Esophagus muscularis mucosa (tissue), 4 donors: ENCODE results near the gene KLHL13. TPM values are rescaled to one million over a fixed set of nuclear protein-coding genes. Genes with fewer than 3 reads are reported as not detected.

ENCODE experiments used
- DNase-seq: peaks from one replicate; pipeline ENCODE4 v3.0.0-alpha.2; 2017; ENCODE audit errors: extremely low spot score
- H3K27ac ChIP-seq, 4 donors: fragments of 200-600 bp; sonication (generic); replicated peaks in 1 of 4; 1 replicate in 3 of 4; 2 replicates in 1 of 4; pipeline ENCODE4 v1.5.1; 2016 to 2019; ENCODE audit warnings: mild to moderate bottlenecking in 1 of 4
- H3K27me3 ChIP-seq, 4 donors: fragments of 200-600 bp; sonication (generic); one replicate each; pipeline versions ENCODE4 v1.5.1 to v1.6.0; 2016 to 2019
- H3K36me3 ChIP-seq, 4 donors: fragments of 200-600 bp; sonication (generic); one replicate each; pipeline ENCODE4 v1.5.1; 2016 to 2019
- H3K4me1 ChIP-seq, 4 donors: fragments of 200-600 bp; sonication (generic); one replicate each; pipeline ENCODE4 v1.5.1; 2016 to 2019
- H3K4me3 ChIP-seq, 4 donors: fragments of 200-600 bp; sonication (generic); 1 replicate in 2 of 4; 2 replicates in 2 of 4; pipeline ENCODE4 v1.5.1; 2016 to 2019; ENCODE audit warnings: mild to moderate bottlenecking in 4 of 4, moderate library complexity in 1 of 4
- H3K9me3 ChIP-seq, 4 donors: fragments of 200-600 bp; sonication (generic); 1 replicate in 3 of 4; 2 replicates in 1 of 4; pipeline ENCODE4 v1.5.1; 2016 to 2019
- EP300 ChIP-seq: sonication (generic); formaldehyde crosslinking; IDR thresholded peaks from one replicate; pipeline ENCODE4 v1.6.1; 2017; ENCODE audit warnings: antibody characterized with exemption
- POLR2A ChIP-seq: fragments of 450-650 bp; IDR thresholded peaks from one replicate; pipeline ENCODE4 v1.6.1; 2017; ENCODE audit warnings: antibody characterized with exemption, moderate library complexity, mild to moderate bottlenecking, low read depth
- POLR2AphosphoS5 ChIP-seq, 2 donors: sonication (generic); formaldehyde crosslinking; IDR thresholded peaks; one replicate each; pipeline ENCODE4 v1.6.1; 2017; ENCODE audit warnings: antibody characterized with exemption in 2 of 2
- WGBS: methylation state at CpG from one replicate; pipeline ENCODE4 v1.1.5; 2018; 5-methylcytosine and 5-hydroxymethylcytosine counted together
- intact Hi-C: fragments of 100-400 bp; cut with DNase I; formaldehyde crosslinking; loops from one replicate; pipeline ENCODE4 v1.15.1; 2023
- total RNA-seq, 4 donors: library from RNA; depleted of rRNA; stranded (reverse); fragments of >200 nt; gene quantifications; one replicate each; pipeline versions ENCODE4 v1.1.0 to v1.2.1, GENCODE V29; 2016
- TF ChIP-seq, protein P1 (sequence below), 3 experiments: fragments of 200-600 bp in 2 of 3; fragments of 450-650 bp in 1 of 3; sonication (generic) in 2 of 3; IDR thresholded peaks; one replicate each; pipeline ENCODE4 v1.5.1; 2017 to 2019; ENCODE audit warnings: antibody characterized with exemption in 3 of 3, mild to moderate bottlenecking in 2 of 3, moderate library complexity in 1 of 3

The KLHL13 gene
- total RNA-seq, 4 donors from 2014 or later: 12.3 to 18.0 (median 15.7) TPM

DNA sequence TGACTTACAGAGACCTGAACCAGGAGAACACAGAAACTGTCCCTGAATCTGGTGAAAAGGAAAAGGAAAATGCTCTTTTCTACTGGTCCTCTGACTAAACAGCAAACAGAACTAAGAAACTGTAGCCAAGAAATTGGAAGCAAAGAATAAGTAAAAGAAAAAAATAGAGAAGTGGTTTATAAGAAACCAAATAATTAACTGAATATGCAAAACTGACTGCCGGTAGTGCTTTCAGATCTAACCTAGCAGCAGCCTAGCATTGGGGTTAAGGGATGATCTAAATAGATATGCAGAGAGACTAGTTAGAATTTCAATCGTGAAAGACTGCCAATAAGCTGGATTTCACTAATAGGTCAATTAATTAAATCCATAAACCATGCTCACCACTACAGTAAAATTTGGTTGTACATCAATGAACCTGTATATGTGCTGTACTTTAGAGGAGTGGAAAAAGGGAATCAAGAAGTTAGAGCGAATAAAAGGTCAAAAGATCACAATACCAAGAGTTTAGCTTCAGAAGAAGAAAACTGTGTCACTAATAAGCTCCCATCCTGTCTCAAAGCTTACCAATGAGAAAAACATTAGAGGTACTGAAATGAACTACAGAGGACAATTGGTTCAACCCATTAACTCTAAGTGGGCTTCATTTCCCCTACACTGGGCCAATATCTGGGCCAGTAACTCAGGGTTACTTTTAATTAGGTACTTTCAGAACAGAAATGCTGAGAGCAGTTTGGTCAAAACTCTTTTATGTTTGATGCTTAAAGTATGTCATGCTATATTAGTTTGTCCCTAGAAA, 53.6 kb downstream of the KLHL13 start:
- Histone ChIP-seq H3K27me3 (no peaks in the 10 kb centered on the region), H3K4me3 (no peak overlapping the region), H3K4me1 (no peaks in the 10 kb centered on the region), H3K36me3 (no peaks in the 10 kb centered on the region), H3K27ac (no peak overlapping the region), H3K9me3 (no peaks in the 10 kb centered on the region)
- TF ChIP-seq, protein P1, sequence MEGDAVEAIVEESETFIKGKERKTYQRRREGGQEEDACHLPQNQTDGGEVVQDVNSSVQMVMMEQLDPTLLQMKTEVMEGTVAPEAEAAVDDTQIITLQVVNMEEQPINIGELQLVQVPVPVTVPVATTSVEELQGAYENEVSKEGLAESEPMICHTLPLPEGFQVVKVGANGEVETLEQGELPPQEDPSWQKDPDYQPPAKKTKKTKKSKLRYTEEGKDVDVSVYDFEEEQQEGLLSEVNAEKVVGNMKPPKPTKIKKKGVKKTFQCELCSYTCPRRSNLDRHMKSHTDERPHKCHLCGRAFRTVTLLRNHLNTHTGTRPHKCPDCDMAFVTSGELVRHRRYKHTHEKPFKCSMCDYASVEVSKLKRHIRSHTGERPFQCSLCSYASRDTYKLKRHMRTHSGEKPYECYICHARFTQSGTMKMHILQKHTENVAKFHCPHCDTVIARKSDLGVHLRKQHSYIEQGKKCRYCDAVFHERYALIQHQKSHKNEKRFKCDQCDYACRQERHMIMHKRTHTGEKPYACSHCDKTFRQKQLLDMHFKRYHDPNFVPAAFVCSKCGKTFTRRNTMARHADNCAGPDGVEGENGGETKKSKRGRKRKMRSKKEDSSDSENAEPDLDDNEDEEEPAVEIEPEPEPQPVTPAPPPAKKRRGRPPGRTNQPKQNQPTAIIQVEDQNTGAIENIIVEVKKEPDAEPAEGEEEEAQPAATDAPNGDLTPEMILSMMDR (IDR thresholded peaks at IDR 0.05): no peak
- DNase-seq: no peak
- intact Hi-C loops: no loop called here
- 64% methylated on average over 3 of the region's 3 CpGs for WGBS

DNA sequence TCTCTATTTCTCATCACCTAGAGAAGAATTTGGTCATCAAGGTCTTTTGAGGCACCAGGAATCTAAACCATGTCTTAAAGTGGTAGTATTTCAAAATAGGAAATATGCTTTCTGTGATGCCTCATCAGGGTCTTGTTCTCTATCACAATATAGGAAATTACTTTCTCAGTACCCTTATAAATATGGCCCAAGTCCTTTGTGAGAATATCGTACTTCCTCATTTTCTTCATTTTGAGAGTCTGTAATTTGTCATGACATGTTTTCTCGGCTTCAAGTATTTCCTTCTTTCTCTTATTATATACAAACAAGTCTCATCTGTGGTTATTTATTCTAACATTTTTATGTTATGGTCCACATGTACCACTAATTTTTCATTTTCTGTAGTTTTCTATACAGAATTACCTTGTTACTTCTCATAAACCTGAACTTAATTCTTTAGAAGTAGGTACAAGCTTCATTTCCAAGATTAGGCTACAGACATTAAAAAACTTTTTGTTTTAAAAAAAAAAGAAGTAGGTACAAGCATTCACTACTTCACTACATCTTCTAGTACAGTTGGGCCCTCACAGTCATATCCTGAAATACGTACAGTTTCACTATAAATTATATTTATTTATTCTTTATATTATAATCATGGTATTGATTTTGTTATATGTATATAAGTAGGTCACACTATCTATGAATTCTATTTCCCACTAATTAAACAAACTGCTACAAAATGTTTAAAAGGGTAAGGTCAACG, 54.4 kb downstream of the KLHL13 start:
- no peaks in the 10 kb centered on the region for H3K27me3 ChIP-seq
- H3K36me3 ChIP-seq: no peaks in the 10 kb centered on the region
- DNase-seq: no peak
- H3K4me1 ChIP-seq: no peaks in the 10 kb centered on the region
- H3K27ac ChIP-seq: no peak overlapping the region
- no peak overlapping the region for H3K4me3 ChIP-seq
- TF ChIP-seq EP300 (no peak), POLR2A (no peak)
- H3K9me3 ChIP-seq: no peaks in the 10 kb centered on the region
- 64% methylated on average over 4 of the region's 4 CpGs for WGBS
- intact Hi-C loops: no loop called here

DNA sequence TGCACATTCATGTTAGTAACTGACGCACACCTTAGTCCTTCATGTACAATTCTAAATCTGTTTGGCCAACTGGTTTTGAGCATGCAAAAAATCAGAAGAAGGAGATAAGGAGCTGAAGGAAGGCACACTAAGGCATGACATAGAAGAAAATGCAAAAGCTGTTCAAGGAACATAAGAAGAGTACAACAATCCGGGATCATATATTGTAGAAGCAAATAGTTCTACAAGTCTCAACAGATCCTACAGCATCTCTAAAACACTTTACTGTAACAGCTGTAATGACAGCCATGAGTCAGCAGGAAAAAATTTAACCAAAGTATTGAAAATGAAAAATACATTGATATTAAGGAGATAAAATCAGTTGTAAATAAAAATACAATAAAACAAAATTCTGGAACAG, 57.7 kb downstream of the KLHL13 start:
- H3K27ac ChIP-seq: no peak overlapping the region
- H3K27me3 ChIP-seq: no peaks in the 10 kb centered on the region
- no peak overlapping the region for H3K4me3 ChIP-seq
- no peaks in the 10 kb centered on the region for H3K36me3 ChIP-seq
- no peak for DNase-seq
- no peaks in the 10 kb centered on the region for H3K9me3 ChIP-seq
- intact Hi-C loops: no loop called here
- H3K4me1 ChIP-seq: no peaks in the 10 kb centered on the region
- TF ChIP-seq, protein P1 (IDR thresholded peaks at IDR 0.05): no peak
- TF ChIP-seq EP300: no peak
- no peak for TF ChIP-seq POLR2A
- 83% methylated on average over 2 of the region's 2 CpGs for WGBS

DNA sequence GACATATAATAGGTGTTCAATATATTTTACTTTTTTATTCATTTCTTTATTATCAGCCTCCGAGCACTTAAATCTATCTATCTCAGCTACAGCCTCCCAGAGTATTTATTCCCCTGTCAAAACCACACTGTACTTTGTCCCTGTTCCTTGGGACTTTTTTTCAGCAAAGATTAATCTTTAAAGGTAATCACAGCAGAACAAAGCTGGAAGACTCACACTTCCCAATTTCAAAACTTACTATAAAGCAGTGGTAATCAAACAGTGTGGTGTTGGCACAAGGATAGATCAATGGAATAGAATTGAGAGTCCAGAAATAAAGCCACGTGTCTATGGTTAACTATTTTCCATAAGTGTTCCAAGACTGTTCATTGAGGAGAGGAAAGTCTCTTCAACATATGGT, 59.7 kb downstream of the KLHL13 start:
- Histone ChIP-seq H3K27ac (no peak overlapping the region), H3K36me3 (no peaks in the 10 kb centered on the region), H3K9me3 (no peaks in the 10 kb centered on the region), H3K4me3 (no peak overlapping the region), H3K27me3 (no peaks in the 10 kb centered on the region), H3K4me1 (no peaks in the 10 kb centered on the region)
- no peak for DNase-seq
- intact Hi-C loops: no loop called here
- TF ChIP-seq POLR2AphosphoS5 (IDR thresholded peaks at IDR 0.05) (no peak), EP300 (no peak)
- 64% methylated on average over 2 of the region's 2 CpGs for WGBS

DNA sequence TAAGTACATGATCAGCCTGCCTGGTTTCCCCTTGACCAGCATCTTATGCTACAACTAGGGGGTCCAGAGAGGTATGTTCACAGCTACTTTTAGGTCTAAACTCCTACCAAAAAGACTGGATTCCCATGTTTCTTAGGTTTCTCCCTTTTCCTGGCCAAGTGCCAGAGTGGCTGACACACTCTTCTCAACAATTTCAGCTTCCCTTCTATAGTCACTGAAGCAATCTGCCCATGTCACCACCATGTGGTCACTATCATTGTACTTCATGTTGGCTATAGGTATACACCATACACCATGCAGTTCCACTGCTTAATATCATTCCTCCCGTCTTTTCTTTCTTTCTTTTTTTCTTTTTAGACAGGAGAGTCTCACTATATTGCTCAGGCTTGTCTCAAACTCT, 66.9 kb downstream of the KLHL13 start:
- Histone ChIP-seq H3K27me3 (no peaks in the 10 kb centered on the region), H3K27ac (no peak overlapping the region), H3K4me3 (no peak overlapping the region), H3K4me1 (no peaks in the 10 kb centered on the region), H3K9me3 (peaks cover 0 to under 1% (median 0%) of the 10 kb centered on the region in 4 donors), H3K36me3 (no peaks in the 10 kb centered on the region)
- intact Hi-C loops: no loop called here
- WGBS: 50% methylated on average over 1 of the region's 1 CpG
- no peak for DNase-seq
- TF ChIP-seq, protein P1 (IDR thresholded peaks at IDR 0.05): no peak
